NCI-H1417 treated with DMSO at 0.1 percent for 48 hours (cell line): Measurements from ENCODE around the gene MAP6.
"Not testable (repeated sequence)": the region's sequence is repeated elsewhere in the genome, so short reads cannot be mapped to it uniquely, and the experiment has no call there.

Experiments
- DNase-seq: peaks from one replicate; lab custom pipeline; 2025; lab: John Stamatoyannopoulos, UW

MAP6 gene

GRCh38 chr11:75668451-75669297 lies at the start of gene MAP6:
Gene MAP6, minus strand, starts transcription at chr11:75669038. Its CDS starts 669 bp downstream, at chr11:75668369.
- peak; percentile 77 for DNase-seq

- no peak for DNase-seq
Observed at GRCh38 chr11:75717608-75718418, 49.0 kb upstream of the MAP6 start, which contains the start of gene MOGAT2. Gene MOGAT2, plus strand, starts transcription at chr11:75717838. Its CDS starts 51 bp downstream, at chr11:75717889.

- DNase-seq, result no peak
Observed at GRCh38 chr11:75716659-75717058, 47.8 kb upstream of the MAP6 start.

GRCh38 chr11:75715688-75716087 lies 46.9 kb upstream of the MAP6 start:
- no peak for DNase-seq

GRCh38 chr11:75714211-75714610 lies 45.4 kb upstream of the MAP6 start:
- no peak for DNase-seq

- peak; percentile 29 for DNase-seq
Observed at GRCh38 chr11:75706260-75706729, 37.5 kb upstream of the MAP6 start.

- DNase-seq, result no peak
Observed at GRCh38 chr11:75705541-75705940, 36.7 kb upstream of the MAP6 start.

GRCh38 chr11:75703695-75704237 lies 34.9 kb upstream of the MAP6 start:
- DNase-seq, result no peak

GRCh38 chr11:75700940-75701339 lies 32.1 kb upstream of the MAP6 start:
- DNase-seq, result no peak

GRCh38 chr11:75697906-75698581 lies 29.2 kb upstream of the MAP6 start:
- no peak for DNase-seq

GRCh38 chr11:75691804-75692203 lies 23.0 kb upstream of the MAP6 start:
- no peak for DNase-seq

GRCh38 chr11:75689863-75690609 lies 21.2 kb upstream of the MAP6 start:
- DNase-seq, result no peak

- DNase-seq, result not testable (repeated sequence)
Observed at GRCh38 chr11:75683856-75684255, 15.0 kb upstream of the MAP6 start.

GRCh38 chr11:75679566-75679965 lies 10.7 kb upstream of the MAP6 start:
- no peak for DNase-seq

- DNase-seq, result no peak
Observed at GRCh38 chr11:75678620-75679259, 9.9 kb upstream of the MAP6 start.

- DNase-seq, result no peak
Observed at GRCh38 chr11:75677909-75678308, 9.1 kb upstream of the MAP6 start.

GRCh38 chr11:75677275-75677674 lies 8.4 kb upstream of the MAP6 start:
- no peak for DNase-seq

- no peak for DNase-seq
Observed at GRCh38 chr11:75673977-75674582, 5.2 kb upstream of the MAP6 start.

- DNase-seq, result peak; percentile 65
Observed at GRCh38 chr11:75667831-75668450, 897 bp downstream of the MAP6 start.
